Rectal smooth muscle tissue (tissue), 1 donor: ENCODE data around the gene TMCO4.

Source experiments
- H3K27ac ChIP-seq: one replicate; pipeline ENCODE4 v1.7.0; 2013; ENCODE audit warnings: low read depth, low read length, inconsistent platforms
- H3K27me3 ChIP-seq: one replicate; pipeline ENCODE4 v1.7.0; 2013; ENCODE audit warnings: low read length; ENCODE audit not compliant: control insufficient read depth, insufficient read depth
- H3K36me3 ChIP-seq: one replicate; pipeline ENCODE4 v1.7.0; 2013; ENCODE audit warnings: low read length; ENCODE audit not compliant: control insufficient read depth, insufficient read depth
- H3K4me1 ChIP-seq: one replicate; pipeline ENCODE4 v1.7.0; 2013; ENCODE audit warnings: low read length; ENCODE audit not compliant: control insufficient read depth, insufficient read depth
- H3K4me3 ChIP-seq: one replicate; pipeline ENCODE4 v1.7.0; 2013; ENCODE audit warnings: low read length
- H3K9ac ChIP-seq: one replicate; pipeline ENCODE4 v1.7.0; 2013; ENCODE audit warnings: low read length

The TMCO4 gene

DNA sequence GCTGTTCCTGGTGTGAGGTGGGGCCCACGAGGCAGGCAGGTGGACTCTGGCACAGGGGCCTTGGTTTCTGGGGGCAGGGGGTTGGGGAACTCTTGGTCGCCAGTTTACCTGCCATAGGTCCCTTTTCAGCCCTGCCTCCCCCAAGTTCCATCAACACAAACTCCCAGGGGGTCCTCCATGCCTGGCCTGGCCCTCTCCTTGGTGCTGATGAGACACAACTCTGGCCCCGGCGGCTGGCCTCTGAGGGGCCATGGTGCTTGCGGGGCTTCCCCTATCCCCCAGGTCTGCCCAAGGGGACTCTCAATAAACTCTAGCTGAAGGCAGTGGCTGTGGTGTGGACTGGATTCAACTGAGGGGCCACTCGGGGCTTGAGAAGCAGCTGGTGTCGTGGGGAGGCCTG, 119.1 kb downstream of the TMCO4 start:
- Histone ChIP-seq H3K27me3 (no peaks in the 10 kb centered on the region), H3K9ac (no peak overlapping the region), H3K4me1 (no peaks in the 10 kb centered on the region), H3K27ac (no peak overlapping the region), H3K4me3 (no peak overlapping the region), H3K36me3 (peaks cover 9% of the 10 kb centered on the region)

DNA sequence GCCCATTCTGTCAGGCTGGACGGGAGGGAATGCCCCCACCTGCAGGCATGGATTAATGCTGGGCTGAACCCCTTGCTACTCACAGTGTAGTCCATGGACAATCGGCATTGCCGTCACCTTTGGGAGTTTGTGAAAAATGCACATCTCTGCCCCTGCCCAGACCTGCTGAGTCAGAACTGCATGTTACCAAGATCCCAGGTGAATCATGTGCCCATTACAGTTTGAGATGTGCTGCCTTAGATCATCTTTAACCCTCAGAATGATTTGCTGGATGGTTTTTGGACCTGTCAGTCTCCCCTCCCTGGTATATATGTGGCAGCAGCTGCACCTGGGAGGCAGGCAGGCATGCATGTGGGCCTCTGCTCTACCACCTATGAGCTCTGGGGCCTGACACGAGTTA, 120.0 kb downstream of the TMCO4 start:
- Histone ChIP-seq H3K27me3 (no peaks in the 10 kb centered on the region), H3K4me1 (no peaks in the 10 kb centered on the region)

DNA sequence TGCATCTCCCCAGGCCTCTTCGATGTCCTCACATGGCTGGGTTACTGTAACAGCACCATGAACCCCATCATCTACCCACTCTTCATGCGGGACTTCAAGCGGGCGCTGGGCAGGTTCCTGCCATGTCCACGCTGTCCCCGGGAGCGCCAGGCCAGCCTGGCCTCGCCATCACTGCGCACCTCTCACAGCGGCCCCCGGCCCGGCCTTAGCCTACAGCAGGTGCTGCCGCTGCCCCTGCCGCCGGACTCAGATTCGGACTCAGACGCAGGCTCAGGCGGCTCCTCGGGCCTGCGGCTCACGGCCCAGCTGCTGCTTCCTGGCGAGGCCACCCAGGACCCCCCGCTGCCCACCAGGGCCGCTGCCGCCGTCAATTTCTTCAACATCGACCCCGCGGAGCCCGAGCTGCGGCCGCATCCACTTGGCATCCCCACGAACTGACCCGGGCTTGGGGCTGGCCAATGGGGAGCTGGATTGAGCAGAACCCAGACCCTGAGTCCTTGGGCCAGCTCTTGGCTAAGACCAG, 120.7 kb downstream of the TMCO4 start:
- Histone ChIP-seq H3K27ac (no peak overlapping the region), H3K4me3 (no peak overlapping the region), H3K9ac (no peak overlapping the region), H3K4me1 (no peaks in the 10 kb centered on the region), H3K36me3 (peaks cover 4% of the 10 kb centered on the region), H3K27me3 (no peaks in the 10 kb centered on the region)

More for the DNA sequence above, 120.0 kb downstream of the TMCO4 start:
- Histone ChIP-seq H3K36me3 (peaks cover 7% of the 10 kb centered on the region), H3K27ac (no peak overlapping the region), H3K4me3 (no peak overlapping the region), H3K9ac (no peak overlapping the region)

DNA sequence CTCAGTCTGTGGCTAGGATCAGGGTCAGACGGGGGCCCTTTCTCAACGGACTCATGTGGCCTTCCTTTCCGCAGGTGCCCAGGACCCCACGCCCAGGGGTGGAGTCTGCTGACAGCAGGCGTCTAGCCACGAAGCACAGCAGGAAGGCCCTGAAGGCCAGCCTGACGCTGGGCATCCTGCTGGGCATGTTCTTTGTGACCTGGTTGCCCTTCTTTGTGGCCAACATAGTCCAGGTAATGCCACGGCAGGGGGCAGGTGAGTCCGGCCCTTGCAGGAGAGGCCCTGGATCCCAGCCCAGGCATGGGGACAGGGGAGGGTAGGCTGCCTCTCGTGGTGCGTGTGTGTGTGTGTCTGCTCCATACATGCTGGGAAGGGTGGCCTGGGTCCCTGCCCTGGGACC, 121.2 kb downstream of the TMCO4 start:
- Histone ChIP-seq H3K4me1 (no peaks in the 10 kb centered on the region), H3K4me3 (no peak overlapping the region), H3K36me3 (peaks cover 4% of the 10 kb centered on the region), H3K27me3 (no peaks in the 10 kb centered on the region), H3K9ac (no peak overlapping the region), H3K27ac (no peak overlapping the region)

DNA sequence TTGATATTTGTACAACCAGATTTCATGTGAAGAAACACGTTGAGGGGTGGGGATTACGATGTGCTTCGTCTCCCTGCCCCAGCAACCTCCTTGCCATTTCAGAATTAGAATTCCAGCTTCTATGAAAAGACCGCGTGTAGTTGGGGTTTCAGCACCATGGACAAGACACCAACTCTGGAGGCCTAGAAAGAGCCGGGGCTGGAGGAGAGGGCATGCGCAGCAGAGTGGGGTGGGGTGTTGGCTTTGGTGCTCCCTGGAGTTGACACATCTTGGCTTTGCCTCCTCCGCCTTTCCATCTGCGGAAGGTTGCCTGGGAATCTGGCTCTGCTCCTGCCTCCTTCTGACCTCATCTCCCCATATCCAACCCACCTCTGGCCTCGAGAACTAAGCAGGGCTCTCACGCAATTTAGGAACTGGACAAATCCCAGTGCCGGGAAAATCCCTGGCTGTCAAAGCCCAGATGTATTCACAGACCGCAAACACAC, 123.2 kb downstream of the TMCO4 start:
- Histone ChIP-seq H3K9ac (no peak overlapping the region), H3K36me3 (no peaks in the 10 kb centered on the region), H3K4me3 (no peak overlapping the region), H3K27me3 (no peaks in the 10 kb centered on the region), H3K4me1 (no peaks in the 10 kb centered on the region), H3K27ac (no peak overlapping the region)

DNA sequence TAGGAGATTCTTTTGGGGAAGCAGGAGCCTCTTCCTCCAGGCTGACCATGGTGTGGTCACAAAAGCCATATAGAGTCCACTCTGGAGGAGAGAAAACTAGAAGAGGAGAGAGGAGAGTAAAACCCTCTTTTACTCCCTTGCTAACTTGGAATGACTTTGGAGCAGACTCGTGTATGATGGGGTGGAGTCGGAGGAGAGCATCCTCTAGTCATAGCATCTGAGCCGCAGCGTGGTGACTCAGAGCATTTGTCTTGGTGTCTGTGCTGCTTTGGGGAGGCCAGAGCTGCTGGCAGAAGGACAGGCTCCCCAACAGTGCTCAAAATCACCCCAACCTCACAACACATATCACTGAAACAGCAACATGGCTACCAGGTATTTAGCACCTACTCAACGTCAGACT, 123.9 kb downstream of the TMCO4 start:
- H3K27ac ChIP-seq: no peak overlapping the region
- no peak overlapping the region for H3K9ac ChIP-seq
- H3K4me1 ChIP-seq: no peaks in the 10 kb centered on the region
- no peak overlapping the region for H3K4me3 ChIP-seq
- H3K36me3 ChIP-seq: no peaks in the 10 kb centered on the region
- H3K27me3 ChIP-seq: no peaks in the 10 kb centered on the region

DNA sequence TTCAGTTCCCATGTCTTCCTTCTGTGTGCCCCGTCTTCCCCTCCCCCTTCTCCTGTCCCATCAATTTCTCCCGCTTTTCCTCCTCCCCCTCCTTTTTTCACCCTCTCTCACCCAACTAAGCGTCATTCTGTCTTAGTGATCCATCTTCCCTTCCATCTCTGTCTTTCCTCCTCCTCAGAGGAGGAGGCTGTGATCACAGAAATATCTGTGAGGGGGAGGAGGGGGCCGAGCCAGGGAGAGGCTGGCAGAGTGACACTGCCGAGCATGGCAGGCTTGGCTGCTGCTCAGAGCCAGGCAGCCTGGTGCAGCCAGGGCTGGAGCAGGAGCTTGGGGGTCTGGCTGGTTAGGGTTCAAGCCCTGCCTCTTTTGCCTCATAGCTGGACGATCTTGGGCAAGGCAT, 127.5 kb downstream of the TMCO4 start:
- no peaks in the 10 kb centered on the region for H3K4me1 ChIP-seq
- no peak overlapping the region for H3K27ac ChIP-seq
- H3K36me3 ChIP-seq: no peaks in the 10 kb centered on the region
- H3K4me3 ChIP-seq: no peak overlapping the region
- no peaks in the 10 kb centered on the region for H3K27me3 ChIP-seq
- H3K9ac ChIP-seq: no peak overlapping the region

DNA sequence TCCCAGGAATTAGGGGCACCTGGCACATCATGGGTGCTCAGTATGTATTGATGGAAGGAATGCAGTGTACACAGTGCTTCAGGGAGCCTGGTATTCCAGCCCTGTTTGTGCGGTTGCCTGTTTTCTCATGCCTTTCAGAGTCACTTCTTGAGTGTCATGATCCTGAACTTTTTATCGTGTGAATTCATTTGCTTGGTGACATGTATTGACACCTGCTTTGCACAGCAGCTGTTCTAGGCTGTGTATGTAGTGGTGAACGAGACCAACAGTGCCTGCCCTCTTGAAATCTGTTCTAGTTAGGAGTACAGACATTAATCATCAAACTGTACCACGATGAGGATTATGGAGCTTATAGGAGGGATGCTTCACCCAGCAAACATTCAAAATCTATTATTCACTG, 128.9 kb downstream of the TMCO4 start:
- no peaks in the 10 kb centered on the region for H3K36me3 ChIP-seq
- H3K9ac ChIP-seq: no peak overlapping the region
- no peak overlapping the region for H3K27ac ChIP-seq
- peaks cover 10% of the 10 kb centered on the region for H3K27me3 ChIP-seq
- no peaks in the 10 kb centered on the region for H3K4me1 ChIP-seq
- H3K4me3 ChIP-seq: no peak overlapping the region

DNA sequence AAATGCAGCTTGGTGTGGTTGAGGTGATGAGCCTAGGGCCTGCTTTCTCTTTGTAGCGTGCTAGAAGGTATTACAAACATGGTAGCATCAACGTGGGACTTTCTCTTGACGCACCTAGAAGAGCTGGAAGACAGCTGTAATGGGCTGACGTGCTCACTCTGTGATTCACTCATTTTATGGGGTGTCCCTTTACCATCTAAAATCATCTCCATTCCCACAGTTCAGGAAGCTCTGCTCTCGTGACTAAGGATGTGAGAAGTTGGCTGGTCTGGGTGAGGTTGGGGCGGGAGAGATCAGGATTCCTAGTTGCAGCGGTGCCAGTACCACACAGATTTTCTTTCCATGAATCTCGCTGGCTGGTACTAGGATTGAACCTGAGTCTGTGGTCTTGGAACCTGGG, 130.8 kb downstream of the TMCO4 start:
- H3K36me3 ChIP-seq: no peaks in the 10 kb centered on the region
- no peak overlapping the region for H3K9ac ChIP-seq
- H3K4me1 ChIP-seq: no peaks in the 10 kb centered on the region
- H3K4me3 ChIP-seq: no peak overlapping the region
- H3K27ac ChIP-seq: no peak overlapping the region
- H3K27me3 ChIP-seq: peaks cover 23% of the 10 kb centered on the region

DNA sequence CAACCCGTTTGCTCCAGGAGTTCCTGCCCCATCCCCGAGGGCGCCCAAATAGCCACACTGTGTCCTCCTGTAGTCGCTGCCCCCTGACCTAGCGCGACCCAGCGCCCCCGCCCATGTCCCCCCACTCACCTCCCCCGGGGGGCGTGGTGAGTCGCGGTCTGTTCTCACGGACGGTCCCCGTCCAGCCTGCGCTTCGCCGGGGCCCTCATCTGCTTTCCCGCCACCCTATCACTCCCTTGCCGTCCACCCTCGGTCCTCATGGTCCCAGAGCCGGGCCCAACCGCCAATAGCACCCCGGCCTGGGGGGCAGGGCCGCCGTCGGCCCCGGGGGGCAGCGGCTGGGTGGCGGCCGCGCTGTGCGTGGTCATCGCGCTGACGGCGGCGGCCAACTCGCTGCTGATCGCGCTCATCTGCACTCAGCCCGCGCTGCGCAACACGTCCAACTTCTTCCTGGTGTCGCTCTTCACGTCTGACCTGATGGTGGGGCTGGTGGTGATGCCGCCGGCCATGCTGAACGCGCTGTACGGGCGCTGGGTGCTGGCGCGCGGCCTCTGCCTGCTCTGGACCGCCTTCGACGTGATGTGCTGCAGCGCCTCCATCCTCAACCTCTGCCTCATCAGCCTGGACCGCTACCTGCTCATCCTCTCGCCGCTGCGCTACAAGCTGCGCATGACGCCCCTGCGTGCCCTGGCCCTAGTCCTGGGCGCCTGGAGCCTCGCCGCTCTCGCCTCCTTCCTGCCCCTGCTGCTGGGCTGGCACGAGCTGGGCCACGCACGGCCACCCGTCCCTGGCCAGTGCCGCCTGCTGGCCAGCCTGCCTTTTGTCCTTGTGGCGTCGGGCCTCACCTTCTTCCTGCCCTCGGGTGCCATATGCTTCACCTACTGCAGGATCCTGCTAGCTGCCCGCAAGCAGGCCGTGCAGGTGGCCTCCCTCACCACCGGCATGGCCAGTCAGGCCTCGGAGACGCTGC, 133.9 kb downstream of the TMCO4 start:
- no peak overlapping the region for H3K27ac ChIP-seq
- no peaks in the 10 kb centered on the region for H3K4me1 ChIP-seq
- H3K36me3 ChIP-seq: no peaks in the 10 kb centered on the region
- no peak overlapping the region for H3K9ac ChIP-seq
- peaks cover 24% of the 10 kb centered on the region for H3K27me3 ChIP-seq
- no peak overlapping the region for H3K4me3 ChIP-seq

DNA sequence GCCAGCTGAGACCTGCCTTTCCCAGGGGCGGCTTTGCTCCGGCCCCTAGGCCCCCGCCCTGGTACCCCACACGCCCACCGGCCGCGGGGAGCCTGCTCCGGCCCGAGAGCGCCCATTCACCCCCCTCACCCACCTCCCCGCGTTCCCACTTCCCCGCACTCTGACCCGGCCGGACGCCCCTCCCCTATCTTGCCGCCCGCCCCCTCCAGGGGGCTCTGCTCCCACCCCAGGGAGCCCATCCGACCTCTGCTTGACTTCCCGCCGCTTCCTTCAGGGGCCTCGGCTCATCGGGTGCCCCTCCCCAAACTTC, 134.6 kb downstream of the TMCO4 start:
- Histone ChIP-seq H3K36me3 (no peaks in the 10 kb centered on the region), H3K9ac (no peak overlapping the region), H3K27ac (no peak overlapping the region), H3K4me3 (peak overlapping the region; percentile 17), H3K4me1 (no peaks in the 10 kb centered on the region), H3K27me3 (peaks cover 24% of the 10 kb centered on the region)

DNA sequence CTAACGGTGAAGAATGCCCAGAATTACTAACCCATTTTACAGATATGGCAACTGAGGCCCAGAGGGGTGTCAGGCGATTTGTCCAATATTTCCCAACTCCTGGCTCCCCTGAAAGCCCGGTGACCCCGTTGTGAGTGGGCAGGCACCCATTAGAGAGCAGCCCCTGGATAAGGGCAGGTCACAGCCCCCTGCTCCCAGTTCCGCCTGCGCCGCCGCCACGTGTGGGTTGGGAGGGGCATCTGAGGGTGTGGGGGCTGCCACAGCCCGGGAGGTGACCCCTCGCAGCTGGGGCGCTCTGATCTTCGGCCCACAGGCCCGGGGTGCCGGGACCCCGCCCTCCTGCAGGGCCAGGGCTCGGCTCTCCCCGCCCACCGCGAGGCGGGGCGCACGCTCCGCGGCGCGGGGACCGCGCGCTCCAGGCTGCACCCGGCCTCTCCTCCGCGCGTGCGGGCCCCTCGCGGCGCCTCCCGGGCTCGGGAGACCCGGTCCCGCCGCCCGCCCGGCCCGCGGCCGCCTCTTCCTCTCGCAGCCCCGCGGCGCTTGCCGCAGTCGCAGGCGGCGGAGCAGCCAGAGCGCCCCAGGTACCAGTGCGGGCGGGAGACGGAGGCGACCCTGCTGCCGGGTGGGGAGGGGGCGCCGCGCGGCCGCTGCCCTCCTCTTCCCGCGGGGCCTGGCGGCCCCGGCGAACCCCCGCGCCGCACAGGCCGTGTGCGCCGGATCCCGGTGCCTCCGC, 135.1 kb downstream of the TMCO4 start, which contains the start of gene HTR6:
Gene HTR6, plus strand, starts transcription at position 423 of the 733 bp plus-strand sequence. CDS start 879 bp downstream, outside the sequence.
- Histone ChIP-seq H3K36me3 (no peaks in the 10 kb centered on the region), H3K27ac (no peak within 1 kb of the TSS), H3K9ac (no peak within 1 kb of the TSS), H3K4me1 (no peaks in the 10 kb centered on the region), H3K27me3 (peaks cover 24% of the 10 kb centered on the region), H3K4me3 (peak within 1 kb of the TSS; percentile 17)
